IMR-90 (cell line): ENCODE results near the gene JSRP1. TPM values are rescaled to one million over a fixed set of nuclear protein-coding genes. Genes with fewer than 3 reads are reported as not detected.
A peak's percentile ranks its signal among the peaks of the same experiment; 100 is the strongest.

Source experiments
- ATAC-seq: fragments of 200-7000 bp; cut with Tn5 transposase; 2 replicates; pipeline ENCODE4 v1.9.1; 2020; ENCODE audit warnings: low read depth, mild to moderate bottlenecking, moderate library complexity
- BruUV-seq: library from RNA; stranded (reverse); fragments of 400-500 nt; replicated peaks from 2 replicates; lab custom pipeline; 2021; lab: Mats Ljungman, UMichigan
- CTCF ChIA-PET: fragments of 300-600 bp; formaldehyde crosslinking; extraction: SDS; loops from one replicate; lab custom pipeline; 2021; ENCODE audit warnings: antibody characterized with exemption; lab: Yijun Ruan, JAX
- POLR2A ChIA-PET: fragments of 300-600 bp; sonication (Branson Sonifier 250); formaldehyde crosslinking; loops from one replicate; lab custom pipeline; 2022; ENCODE audit warnings: antibody characterized with exemption; ENCODE audit not compliant: unreplicated experiment; lab: Charles Lee
- DNase-seq: peaks from one replicate; pipeline ENCODE4 v3.0.0; 2013
- H2AFZ ChIP-seq: replicated peaks from 2 replicates; pipeline ENCODE3; 2013; ENCODE audit warnings: low read length, mild to moderate bottlenecking; ENCODE audit not compliant: poor library complexity
- H2AK5ac ChIP-seq: 2 replicates; pipeline ENCODE4 v1.6.1; 2013; ENCODE audit warnings: low read depth, low read length, inconsistent platforms
- H2AK9ac ChIP-seq: replicated peaks from 2 replicates; pipeline ENCODE3; 2013; ENCODE audit warnings: mild to moderate bottlenecking, low read depth, low read length, moderate library complexity; ENCODE audit not compliant: poor library complexity
- H2BK120ac ChIP-seq: 2 replicates; pipeline ENCODE4 v1.6.1; 2013; ENCODE audit warnings: low read depth, low read length, inconsistent platforms
- H2BK15ac ChIP-seq: 3 replicates; pipeline ENCODE4 v1.6.1; 2013; ENCODE audit warnings: low read depth, low read length, inconsistent platforms
- H2BK20ac ChIP-seq: 2 replicates; pipeline ENCODE4 v1.6.1; 2013; ENCODE audit warnings: low read depth, mild to moderate bottlenecking, inconsistent platforms, low read length, moderate library complexity
- H2BK5ac ChIP-seq: 2 replicates; pipeline ENCODE4 v1.6.1; 2013; ENCODE audit warnings: mild to moderate bottlenecking, low read depth, low read length, inconsistent platforms; ENCODE audit not compliant: poor library complexity, severe bottlenecking
- H3K14ac ChIP-seq: replicated peaks from 2 replicates; pipeline ENCODE4 v1.6.1; 2013; ENCODE audit warnings: low read depth, low read length, inconsistent platforms
- H3K18ac ChIP-seq: 2 replicates; pipeline ENCODE4 v1.6.1; 2013; ENCODE audit warnings: low read depth, low read length, control low read depth
- H3K23ac ChIP-seq: 2 replicates; pipeline ENCODE4 v1.6.1; 2013; ENCODE audit warnings: low read depth, low read length, inconsistent platforms
- H3K27ac ChIP-seq: 2 replicates; pipeline ENCODE4 v1.5.1; 2013; ENCODE audit warnings: mild to moderate bottlenecking, control low read depth, low read length; ENCODE audit not compliant: insufficient read depth
- H3K27me3 ChIP-seq: 2 replicates; pipeline ENCODE4 v1.6.1; 2013; ENCODE audit warnings: low read length; ENCODE audit not compliant: control insufficient read depth, insufficient read depth
- H3K36me3 ChIP-seq: 2 replicates; pipeline ENCODE4 v1.6.1; 2013; ENCODE audit warnings: low read length, mixed read lengths; ENCODE audit not compliant: control insufficient read depth, insufficient read depth
- H3K4ac ChIP-seq: 2 replicates; pipeline ENCODE4 v1.6.1; 2013; ENCODE audit warnings: low read depth, low read length, inconsistent platforms
- H3K4me1 ChIP-seq: 2 replicates; pipeline ENCODE4 v1.6.1; 2013; ENCODE audit warnings: low read length, mixed read lengths; ENCODE audit not compliant: control insufficient read depth, insufficient read depth
- H3K4me2 ChIP-seq: 2 replicates; pipeline ENCODE4 v1.6.1; 2013; ENCODE audit warnings: low read depth, mild to moderate bottlenecking, control low read depth, low read length, moderate library complexity
- H3K4me3 ChIP-seq: 2 replicates; pipeline ENCODE4 v1.5.1; 2013; ENCODE audit warnings: low read depth, mild to moderate bottlenecking, control low read depth, low read length, moderate library complexity; ENCODE audit not compliant: insufficient read depth
- H3K56ac ChIP-seq: 2 replicates; pipeline ENCODE4 v1.6.1; 2013; ENCODE audit warnings: low read length, inconsistent platforms; ENCODE audit not compliant: insufficient read depth; ENCODE audit errors: extremely low read depth
- H3K79me1 ChIP-seq, 2 experiments: 2 replicates each; pipeline ENCODE4 v1.6.1; 2013; ENCODE audit warnings: low read length in 2 of 2, inconsistent platforms in 1 of 2, low read depth in 1 of 2
- H3K9ac ChIP-seq: 2 replicates; pipeline ENCODE4 v1.6.1; 2013; ENCODE audit warnings: low read depth, low read length, control low read depth
- H3K9me1 ChIP-seq: 2 replicates; pipeline ENCODE4 v1.6.1; 2013; ENCODE audit warnings: low read length, inconsistent platforms; ENCODE audit not compliant: insufficient read depth
- H3K9me3 ChIP-seq: 2 replicates; pipeline ENCODE4 v1.6.1; 2013; ENCODE audit warnings: low read length; ENCODE audit not compliant: control insufficient read depth, insufficient read depth
- H4K20me1 ChIP-seq: 2 replicates; pipeline ENCODE4 v1.6.1; 2013; ENCODE audit warnings: low read length, inconsistent platforms; ENCODE audit not compliant: insufficient read depth
- H4K5ac ChIP-seq: 2 replicates; pipeline ENCODE4 v1.6.1; 2013; ENCODE audit warnings: mild to moderate bottlenecking, low read depth, low read length, control low read depth
- H4K8ac ChIP-seq, 2 experiments: 2 replicates each; pipeline ENCODE4 v1.6.1; 2013; ENCODE audit warnings: low read depth in 2 of 2, low read length in 2 of 2, control low read depth in 1 of 2, inconsistent platforms in 1 of 2
- H4K91ac ChIP-seq: 2 replicates; pipeline ENCODE4 v1.6.1; 2013; ENCODE audit warnings: low read depth, low read length, inconsistent platforms; ENCODE audit not compliant: insufficient read depth
- BHLHE40 ChIP-seq: fragments of 150-350 bp; IDR thresholded peaks from 2 replicates; pipeline ENCODE4 v1.6.1; 2016; ENCODE audit warnings: mild to moderate bottlenecking, low read depth, low read length
- CEBPB ChIP-seq: IDR thresholded peaks from 2 replicates; pipeline ENCODE4 v1.6.1; 2012; ENCODE audit warnings: low read depth, low read length, improper control_type of control experiment
- CHD1 ChIP-seq: IDR thresholded peaks from 2 replicates; pipeline ENCODE4 v1.6.1; 2012; ENCODE audit warnings: low read depth, low read length, improper control_type of control experiment
- CTCF ChIP-seq: conservative IDR thresholded peaks from 2 replicates; pipeline ENCODE4 v1.5.1; 2012; ENCODE audit warnings: mild to moderate bottlenecking, low read depth, low read length, improper control_type of control experiment
- ELK1 ChIP-seq: fragments of 150-350 bp; IDR thresholded peaks from 2 replicates; pipeline ENCODE4 v1.6.1; 2016; ENCODE audit warnings: low read depth, mild to moderate bottlenecking, low read length, moderate library complexity, borderline replicate concordance
- FOS ChIP-seq: fragments of 150-350 bp; IDR thresholded peaks from 2 replicates; pipeline ENCODE4 v1.6.1; 2016; ENCODE audit warnings: low read depth, low read length
- MAFK ChIP-seq: IDR thresholded peaks from 2 replicates; pipeline ENCODE4 v1.6.1; 2012; ENCODE audit warnings: low read depth, low read length, improper control_type of control experiment
- MAZ ChIP-seq: IDR thresholded peaks from 2 replicates; pipeline ENCODE4 v1.6.1; 2012; ENCODE audit warnings: low read depth, mild to moderate bottlenecking, low read length, improper control_type of control experiment, moderate library complexity, borderline replicate concordance
- NFE2L2 ChIP-seq: fragments of 150-350 bp; IDR thresholded peaks from 2 replicates; pipeline ENCODE4 v1.6.1; 2016; ENCODE audit warnings: low read depth, mild to moderate bottlenecking, low read length
- POLR2A ChIP-seq: IDR thresholded peaks from 2 replicates; pipeline ENCODE4 v1.6.1; 2012; ENCODE audit warnings: mild to moderate bottlenecking, low read depth, low read length
- RAD21 ChIP-seq: IDR thresholded peaks from 2 replicates; pipeline ENCODE4 v1.6.1; 2012; ENCODE audit warnings: low read length, improper control_type of control experiment
- RCOR1 ChIP-seq: IDR thresholded peaks from 2 replicates; pipeline ENCODE4 v1.6.1; 2012; ENCODE audit warnings: mild to moderate bottlenecking, low read length, improper control_type of control experiment; ENCODE audit not compliant: insufficient replicate concordance
- RFX5 ChIP-seq: IDR thresholded peaks from 2 replicates; pipeline ENCODE4 v1.8.0; 2012; ENCODE audit warnings: low read depth, mild to moderate bottlenecking, low read length, moderate library complexity
- WGBS, 2 experiments: methylation state at CpG; one replicate each; pipeline versions ENCODE4 v1.1.5 to v1.1.7; 2013; ENCODE audit warnings: missing lambda C conversion rate in 2 of 2; ENCODE audit not compliant: insufficient read length in 1 of 2; ENCODE audit errors: extremely low coverage in 2 of 2; 5-methylcytosine and 5-hydroxymethylcytosine counted together
- dilution Hi-C: fragments of 300-500 bp; cut with HindIII; formaldehyde crosslinking; loops from one replicate; pipeline ENCODE4 v1.14.3; 2018; ENCODE audit warnings: low sequenced_read_pairs; ENCODE audit not compliant: unreplicated experiment
- in situ Hi-C: fragments of 300-500 bp; cut with MboI; formaldehyde crosslinking; loops from 3 replicates; pipeline ENCODE4 v1.14.3; 2019; ENCODE audit warnings: low sequenced_read_pairs, inconsistent platforms, mixed read lengths
- intact Hi-C: fragments of 100-400 bp; cut with micrococcal nuclease; formaldehyde crosslinking; loops from 2 replicates; pipeline ENCODE4 v1.10.0; 2022
- polyA plus RNA-seq, 3 experiments: library from polyadenylated mRNA; depleted of rRNA; stranded (reverse); fragments of >200 nt; gene quantifications; 2 replicates each; pipeline ENCODE4 v1.2.3, GENCODE V29; 2012; ENCODE audit warnings: low replicate concordance in 1 of 3
- total RNA-seq: library from RNA; depleted of rRNA; stranded (reverse); fragments of >200 nt; gene quantifications from 2 replicates; pipeline ENCODE4 v1.2.3, GENCODE V29; 2012

Gene JSRP1
- total and polyA plus RNA-seq, 2 of the 4 experiments (the other 2 are of a cell fraction) = not detected

- no peak for TF ChIP-seq CHD1
Measured at GRCh38 chr19:2248136-2249009, 7.8 kb downstream of the JSRP1 start (continued).

GRCh38 chr19:2247433-2248101 lies 8.7 kb downstream of the JSRP1 start:
- Histone ChIP-seq H4K91ac (no peak overlapping the region), H3K4me2 (no peak overlapping the region), H3K56ac (no peak overlapping the region), H2AK5ac (no peak overlapping the region), H3K79me1 (peaks cover 4 to 27% of the 10 kb centered on the region in 2 experiments; a peak in 2 of 4 replicates), H2BK20ac (no peak overlapping the region), H3K36me3 (peaks cover 57% of the 10 kb centered on the region), H3K9ac (no peak overlapping the region), H3K27me3 (peaks cover 21% of the 10 kb centered on the region), H4K8ac (no peak overlapping the region), H3K27ac (no peak overlapping the region), H3K4me3 (no peak overlapping the region), H3K23ac (no peak overlapping the region), H3K4ac (no peak overlapping the region), H2BK5ac (no peak overlapping the region), H3K14ac (no peak overlapping the region), H3K4me1 (no peaks in the 10 kb centered on the region), H2AK9ac (peak overlapping the region; percentile 24), H2BK15ac (no peak overlapping the region), H3K9me3 (no peaks in the 10 kb centered on the region), H3K18ac (no peak overlapping the region), H2BK120ac (no peak overlapping the region), H2AFZ (no peak overlapping the region), H3K9me1 (no peaks in the 10 kb centered on the region), H4K5ac (no peak overlapping the region), H4K20me1 (peaks cover 63% of the 10 kb centered on the region)
- CTCF ChIA-PET = no interaction called here
- ATAC-seq = no peak
- in situ Hi-C loops = no loop called here
- 93% methylated on average over 7 of the region's 28 CpGs; no CpG with 5 or more reads in 1 of the 2 experiments for WGBS, 2 experiments
- POLR2A ChIA-PET = no interaction called here
- intact Hi-C loops = no loop called here
- DNase-seq = no peak
- BruUV-seq = no TSS peak
- dilution Hi-C loops = no loop called here
- no peak for TF ChIP-seq NFE2L2
- no peak for TF ChIP-seq MAFK
- TF ChIP-seq RFX5 = no peak
- TF ChIP-seq CHD1 = no peak
- no peak for TF ChIP-seq MAZ
- no peak for TF ChIP-seq CEBPB
- TF ChIP-seq CTCF = no peak
- TF ChIP-seq RAD21 = no peak
- TF ChIP-seq RCOR1 = no peak
- TF ChIP-seq POLR2A = no peak
- TF ChIP-seq BHLHE40 = no peak
- TF ChIP-seq ELK1 = no peak
- TF ChIP-seq FOS = no peak
